HepG2 (cell line): ENCODE data around the gene TMA7B. TPM values are rescaled to one million over a fixed set of nuclear protein-coding genes. Genes with fewer than 3 reads are reported as not detected.

Experiments
- ATAC-seq: fragments of 200-7000 bp; cut with Tn5 transposase; 3 replicates; pipeline ENCODE4 v1.9.1; 2020; ENCODE audit warnings: mild to moderate bottlenecking, moderate library complexity
- BruUV-seq: library from RNA; stranded (reverse); fragments of 400-500 nt; replicated peaks from 2 replicates; lab custom pipeline; 2021; lab: Mats Ljungman, UMichigan
- CTCF ChIA-PET: fragments of 300-600 bp; formaldehyde crosslinking; extraction: SDS; loops from one replicate; lab custom pipeline; 2021; ENCODE audit warnings: low total read pairs, inconsistent platforms, low intra/inter-chr PET ratio; lab: Yijun Ruan, JAX
- POLR2A ChIA-PET: fragments of 350-600 bp; sonication (Branson Sonifier 250); formaldehyde crosslinking; loops from one replicate; lab custom pipeline; 2020; ENCODE audit warnings: antibody characterized with exemption, inconsistent platforms; lab: Yijun Ruan, JAX
- DNase-seq: peaks from one replicate; pipeline ENCODE4 v3.0.0-alpha.2; 2015; ENCODE audit warnings: low spot score
- FAIRE-seq: peaks from 3 replicates; lab custom pipeline; 2011; peaks lifted over from hg19 to GRCh38; lab: Jason Lieb, UNC
- H2AFZ ChIP-seq: one replicate; pipeline ENCODE4 v1.6.1; 2011; ENCODE audit warnings: low read length, inconsistent platforms
- H3K27ac ChIP-seq: fragments of 300-600 bp; 3 replicates; pipeline ENCODE4 v1.8.0; 2011; ENCODE audit warnings: mixed run types, mild to moderate bottlenecking, mixed read lengths, low read length, inconsistent platforms; ENCODE audit not compliant: insufficient read depth; ENCODE audit errors: extremely low read length
- H3K27me3 ChIP-seq, 2 experiments: fragments of 200-600 bp in 1 of 2; 2 replicates in 1 of 2; 3 replicates in 1 of 2; pipeline versions ENCODE4 v1.6.0 to v1.8.0; 2011; ENCODE audit warnings: low read length in 2 of 2, mild to moderate bottlenecking in 2 of 2, moderate library complexity in 2 of 2, inconsistent platforms in 1 of 2; ENCODE audit not compliant: insufficient read depth in 2 of 2, control insufficient read depth in 1 of 2
- H3K36me3 ChIP-seq, 2 experiments: fragments of 200-600 bp in 1 of 2; replicated peaks in 1 of 2; 2 replicates in 1 of 2; 3 replicates in 1 of 2; pipeline versions ENCODE4 v1.5.1 to v1.8.0; 2011; ENCODE audit warnings: low read length in 2 of 2, inconsistent platforms in 1 of 2; ENCODE audit not compliant: insufficient read depth in 2 of 2, control insufficient read depth in 1 of 2
- H3K4me1 ChIP-seq: 2 replicates; pipeline ENCODE4 v1.5.1; 2012; ENCODE audit warnings: low read length, inconsistent platforms; ENCODE audit not compliant: insufficient read depth
- H3K4me2 ChIP-seq: 2 replicates; pipeline ENCODE4 v1.6.0; 2011; ENCODE audit warnings: low read depth, low read length, inconsistent platforms
- H3K4me3 ChIP-seq, 3 experiments: fragments of 200-600 bp in 1 of 3; sonication (generic), shearing (Covaris generic) in 1 of 3; replicated peaks in 1 of 3; 2 replicates each; pipeline ENCODE4 v1.5.1; 2011 to 2016; ENCODE audit warnings: low read length in 3 of 3, inconsistent platforms in 2 of 3, low read depth in 2 of 3, mild to moderate bottlenecking in 2 of 3, control low read depth in 1 of 3, mixed read lengths in 1 of 3; ENCODE audit not compliant: insufficient read depth in 1 of 3
- H3K79me2 ChIP-seq: one replicate; pipeline ENCODE4 v1.6.1; 2011; ENCODE audit warnings: low read length, inconsistent platforms; ENCODE audit not compliant: insufficient read depth
- H3K9ac ChIP-seq: 2 replicates; pipeline ENCODE4 v1.6.0; 2011; ENCODE audit warnings: mild to moderate bottlenecking, low read depth, low read length, inconsistent platforms; ENCODE audit not compliant: insufficient read depth
- H3K9me3 ChIP-seq: 2 replicates; pipeline ENCODE4 v1.5.1; 2012; ENCODE audit warnings: mild to moderate bottlenecking, low read length
- H4K20me1 ChIP-seq: 2 replicates; pipeline ENCODE4 v1.6.0; 2011; ENCODE audit warnings: inconsistent platforms, mild to moderate bottlenecking, low read length, moderate library complexity; ENCODE audit not compliant: insufficient read depth
- EED ChIP-seq: sonication (generic); formaldehyde crosslinking; IDR thresholded peaks from 2 replicates; pipeline ENCODE4 v1.5.0; 2020; ENCODE audit warnings: mild to moderate bottlenecking, missing genetic modification reagents
- FOXP1 ChIP-seq, 2 experiments: fragments of 450-650 bp in 1 of 2; IDR thresholded peaks; 2 replicates each; pipeline ENCODE4 v1.6.1; 2017 to 2018; ENCODE audit warnings: antibody characterized with exemption in 1 of 2
- HMGXB3 ChIP-seq: sonication (generic); formaldehyde crosslinking; IDR thresholded peaks from 2 replicates; pipeline ENCODE4 v1.4.0; 2020; ENCODE audit warnings: missing genetic modification reagents, borderline replicate concordance
- SOX5 ChIP-seq: IDR thresholded peaks from 2 replicates; pipeline ENCODE4 v1.6.1; 2016; ENCODE audit warnings: borderline replicate concordance
- STAG1 ChIP-seq: sonication (generic); formaldehyde crosslinking; IDR thresholded peaks from 2 replicates; pipeline ENCODE4 v1.4.0; 2020; ENCODE audit warnings: missing genetic modification reagents
- ZNF382 ChIP-seq: sonication (generic); formaldehyde crosslinking; IDR thresholded peaks from 2 replicates; pipeline ENCODE4 v1.5.0; 2020; ENCODE audit warnings: missing genetic modification reagents, mild to moderate bottlenecking, borderline replicate concordance
- ZNF572 ChIP-seq: sonication (generic); formaldehyde crosslinking; IDR thresholded peaks from 2 replicates; pipeline ENCODE4 v1.5.1; 2020; ENCODE audit warnings: mild to moderate bottlenecking, missing genetic modification reagents
- ZNF615 ChIP-seq: sonication (generic); formaldehyde crosslinking; IDR thresholded peaks from 2 replicates; pipeline ENCODE4 v1.5.0; 2020; ENCODE audit warnings: mild to moderate bottlenecking, missing genetic modification reagents, borderline replicate concordance
- ZNF619 ChIP-seq: sonication (generic); formaldehyde crosslinking; IDR thresholded peaks from 2 replicates; pipeline ENCODE4 v1.4.0; 2020; ENCODE audit warnings: mild to moderate bottlenecking, missing genetic modification reagents
- ZNF766 ChIP-seq: sonication (generic); formaldehyde crosslinking; IDR thresholded peaks from 2 replicates; pipeline ENCODE4 v1.5.0; 2020; ENCODE audit warnings: missing genetic modification reagents, borderline replicate concordance
- ZNF790 ChIP-seq: sonication (generic); formaldehyde crosslinking; IDR thresholded peaks from 2 replicates; pipeline ENCODE4 v1.8.0; 2022; ENCODE audit warnings: missing genetic modification reagents, mild to moderate bottlenecking, borderline replicate concordance
- WGBS: methylation state at CpG from one replicate; pipeline ENCODE4 v1.1.6; 2017; ENCODE audit warnings: low lambda C conversion rate; 5-methylcytosine and 5-hydroxymethylcytosine counted together
- in situ Hi-C: cut with HindIII; loops from 2 replicates; pipeline ENCODE4 v1.10.0; 2017; ENCODE audit warnings: low pct_unique_long_range_greater_than_20kb; ENCODE audit not compliant: extremely low pct_ligation_motif_present
- intact Hi-C: fragments of 100-400 bp; cut with micrococcal nuclease; formaldehyde crosslinking; loops from one replicate; pipeline ENCODE4 v1.10.0; 2022; ENCODE audit not compliant: unreplicated experiment
- polyA plus RNA-seq, 8 experiments: library from polyadenylated mRNA; depleted of rRNA in 3 of 8; stranded (reverse) in 7 of 8; unstranded in 1 of 8; fragments of >200 nt; fragmentation: Illumina TruSeq in 4 of 8; extraction: Trizol in 4 of 8; gene quantifications; 2 replicates each; pipeline versions ENCODE4 v1.2.1 to v1.2.3, GENCODE V29; 2011 to 2016; ENCODE audit warnings: low read depth in 4 of 8, missing spikeins in 1 of 8, mixed read lengths in 1 of 8; ENCODE audit not compliant: insufficient read depth in 1 of 8
- total RNA-seq, 5 experiments: library from RNA; depleted of rRNA; stranded (reverse); fragments of >200 nt; fragmentation: Illumina TruSeq; extraction: Trizol; gene quantifications; 2 replicates each; pipeline ENCODE4 v1.2.3, GENCODE V29; 2016; ENCODE audit warnings: low read depth in 1 of 5

Gene TMA7B
- total and polyA plus RNA-seq, 2 of the 13 experiments (the other 11 are each of a cell fraction or from before 2014, with no cell fraction given): not detected

DNA sequence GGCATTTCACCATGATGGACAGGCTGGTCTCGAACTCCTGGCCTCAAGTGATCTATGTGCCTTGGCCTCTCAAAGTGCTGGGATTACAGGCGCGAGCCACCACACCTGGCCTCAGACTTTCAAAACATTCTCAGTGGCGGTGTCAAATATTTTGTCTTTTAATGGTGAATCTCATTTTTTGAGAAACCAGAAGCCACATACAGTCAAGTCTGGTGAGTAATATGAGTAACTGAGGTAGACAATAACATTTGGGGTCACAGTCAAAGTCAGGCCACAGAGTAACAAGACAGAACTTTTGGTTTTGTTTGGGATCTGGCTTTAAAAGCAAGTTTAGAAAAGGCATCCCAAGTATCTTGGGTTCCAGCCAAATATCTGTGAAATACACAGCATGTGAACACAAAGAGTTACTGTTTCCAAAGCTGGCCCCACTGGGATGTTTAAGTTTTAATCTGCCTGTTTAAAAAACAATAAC lies 5.6 kb upstream of the TMA7B start:
- WGBS: 70% methylated on average over 4 of the region's 4 CpGs
- no peak overlapping the region for H3K9ac ChIP-seq
- DNase-seq (peak; percentile 46), ATAC-seq (no peak), FAIRE-seq (no peak)
- no peak overlapping the region for H3K4me2 ChIP-seq
- CTCF ChIA-PET: no interaction called here
- intact Hi-C loops: no loop called here
- peaks cover 11% of the 10 kb centered on the region; the same call in 1 of the 2 replicates for H3K4me1 ChIP-seq
- BruUV-seq: no TSS peak
- no peak overlapping the region for H3K27ac ChIP-seq
- H4K20me1 ChIP-seq: no peaks in the 10 kb centered on the region
- no peaks in the 10 kb centered on the region for H3K36me3 ChIP-seq
- POLR2A ChIA-PET: no interaction called here
- H3K4me3 ChIP-seq: no peak overlapping the region
- H3K9me3 ChIP-seq: no peaks in the 10 kb centered on the region
- no peak overlapping the region for H2AFZ ChIP-seq
- TF ChIP-seq STAG1 (no peak), SOX5 (CRISPR knock-in tag) (peak; percentile 36; the same call in 1 of the 2 replicates), ZNF790 (CRISPR knock-in tag) (no peak), ZNF619 (CRISPR knock-in tag) (no peak)
- no peaks in the 10 kb centered on the region for H3K79me2 ChIP-seq
- in situ Hi-C loops: no loop called here
- peaks cover under 1 to 9% of the 10 kb centered on the region in 2 experiments; a peak in 2 of 5 replicates for H3K27me3 ChIP-seq

- WGBS: 91% methylated on average over 2 of the region's 2 CpGs
- no peak for TF ChIP-seq ZNF766 (CRISPR knock-in tag)
- TF ChIP-seq ZNF615 (CRISPR knock-in tag): no peak
- no peak for TF ChIP-seq HMGXB3
- TF ChIP-seq ZNF382 (CRISPR knock-in tag): no peak
- TF ChIP-seq ZNF572 (CRISPR knock-in tag): no peak
- no peak for TF ChIP-seq FOXP1 (IDR thresholded peaks at IDR 0.05)
- TF ChIP-seq FOXP1 (CRISPR knock-in tag; IDR thresholded peaks at IDR 0.05): no peak
- TF ChIP-seq EED (CRISPR knock-in tag): no peak
These were observed 4.5 kb upstream of the TMA7B start for GRCh38 chr22:39955675-39956074.

More at GRCh38 chr22:39955675-39956074, 4.5 kb upstream of the TMA7B start:
- H3K4me1 ChIP-seq: peaks cover 11% of the 10 kb centered on the region; the same call in 1 of the 2 replicates
- FAIRE-seq (no peak), ATAC-seq (no peak), DNase-seq (no peak)
- H3K4me2 ChIP-seq: no peak overlapping the region
- H3K27ac ChIP-seq: no peak overlapping the region
- BruUV-seq: no TSS peak
- no peaks in the 10 kb centered on the region for H3K79me2 ChIP-seq
- no peak overlapping the region for H3K9ac ChIP-seq
- ChIA-PET CTCF (no interaction called here), POLR2A (no interaction called here)
- H3K4me3 ChIP-seq: no peak overlapping the region
- in situ Hi-C loops (no loop called here), intact Hi-C loops (no loop called here)
- no peaks in the 10 kb centered on the region for H3K36me3 ChIP-seq
- no peaks in the 10 kb centered on the region for H4K20me1 ChIP-seq
- H2AFZ ChIP-seq: no peak overlapping the region
- peaks cover 3 to 16% of the 10 kb centered on the region in 2 experiments; a peak in 3 of 5 replicates for H3K27me3 ChIP-seq
- no peaks in the 10 kb centered on the region for H3K9me3 ChIP-seq
